Liver (tissue), 9 donors: ENCODE measurements around the gene EVX1. TPM values are rescaled to one million over a fixed set of nuclear protein-coding genes. Genes with fewer than 3 reads are reported as not detected.

Experiments
- DNase-seq: peaks from one replicate; pipeline ENCODE4 v3.0.0-alpha.2; 2017; ENCODE audit warnings: low spot score
- H3K27ac ChIP-seq, 2 donors: one replicate each; pipeline ENCODE4 v1.7.0; 2013; ENCODE audit warnings: inconsistent platforms in 2 of 2, low read length in 2 of 2, control low read depth in 1 of 2, low read depth in 1 of 2, mild to moderate bottlenecking in 1 of 2
- H3K27me3 ChIP-seq, 4 donors: one replicate each; pipeline versions ENCODE4 v1.6.1 to v1.7.0; 2013; ENCODE audit warnings: low read length in 3 of 4, inconsistent platforms in 1 of 4, mild to moderate bottlenecking in 1 of 4, moderate library complexity in 1 of 4; ENCODE audit not compliant: control insufficient read depth in 4 of 4, insufficient read depth in 4 of 4
- H3K36me3 ChIP-seq, 4 donors: one replicate each; pipeline versions ENCODE4 v1.6.1 to v1.7.0; 2013; ENCODE audit warnings: low read length in 3 of 4, mild to moderate bottlenecking in 3 of 4, low read depth in 1 of 4, moderate library complexity in 1 of 4; ENCODE audit not compliant: control insufficient read depth in 4 of 4, insufficient read depth in 3 of 4
- H3K4me1 ChIP-seq, 4 donors: one replicate each; pipeline versions ENCODE4 v1.6.1 to v1.7.0; 2013; ENCODE audit warnings: low read length in 3 of 4, mild to moderate bottlenecking in 3 of 4, moderate library complexity in 1 of 4; ENCODE audit not compliant: control insufficient read depth in 4 of 4, insufficient read depth in 4 of 4
- H3K4me3 ChIP-seq, 3 donors: one replicate each; pipeline versions ENCODE4 v1.6.1 to v1.7.0; 2013; ENCODE audit warnings: low read length in 3 of 3, control low read depth in 1 of 3, low read depth in 1 of 3, mild to moderate bottlenecking in 1 of 3
- H3K9ac ChIP-seq, 2 donors: one replicate each; pipeline ENCODE4 v1.7.0; 2013; ENCODE audit warnings: low read length in 2 of 2, mild to moderate bottlenecking in 2 of 2, moderate library complexity in 2 of 2, control low read depth in 1 of 2, low read depth in 1 of 2
- H3K9me3 ChIP-seq, 4 donors: one replicate each; pipeline versions ENCODE4 v1.6.1 to v1.7.0; 2013; ENCODE audit warnings: low read length in 3 of 4; ENCODE audit not compliant: control insufficient read depth in 4 of 4
- ATF3 ChIP-seq: IDR thresholded peaks from 2 replicates; pipeline ENCODE4 v1.6.1; 2016; ENCODE audit warnings: antibody characterized with exemption
- CTCF ChIP-seq: fragments of 150-350 bp; IDR thresholded peaks from 2 replicates; pipeline ENCODE4 v1.5.1; 2017; ENCODE audit warnings: improper control_type of control experiment, low read depth, low read length; ENCODE audit not compliant: missing input control
- EGR1 ChIP-seq, 2 donors: IDR thresholded peaks; 2 replicates each; pipeline ENCODE4 v1.6.1; 2016 to 2018; ENCODE audit warnings: antibody characterized with exemption in 2 of 2, low read depth in 2 of 2
- FOXA2 ChIP-seq: IDR thresholded peaks from 2 replicates; pipeline ENCODE4 v1.6.1; 2016; ENCODE audit warnings: antibody characterized with exemption
- GABPA ChIP-seq, 2 donors: IDR thresholded peaks in 1 of 2; conservative IDR thresholded peaks in 1 of 2; 2 replicates each; pipeline ENCODE4 v1.6.1; 2016; ENCODE audit warnings: antibody characterized with exemption in 2 of 2, mild to moderate bottlenecking in 1 of 2, moderate library complexity in 1 of 2
- HNF4A ChIP-seq, 2 donors: conservative IDR thresholded peaks; 2 replicates each; pipeline ENCODE4 v1.6.1; 2016; ENCODE audit warnings: antibody characterized with exemption in 2 of 2, mild to moderate bottlenecking in 2 of 2
- HNF4G ChIP-seq: IDR thresholded peaks from 2 replicates; pipeline ENCODE4 v1.6.1; 2016; ENCODE audit warnings: antibody characterized with exemption
- JUND ChIP-seq, 2 donors: IDR thresholded peaks; 2 replicates each; pipeline ENCODE4 v1.6.1; 2016; ENCODE audit warnings: antibody characterized with exemption in 2 of 2
- MAX ChIP-seq: IDR thresholded peaks from 2 replicates; pipeline ENCODE4 v1.6.1; 2016; ENCODE audit warnings: antibody characterized with exemption
- NR2F2 ChIP-seq: IDR thresholded peaks from 2 replicates; pipeline ENCODE4 v1.6.1; 2016; ENCODE audit warnings: antibody characterized with exemption
- RAD21 ChIP-seq, 2 donors: IDR thresholded peaks; 2 replicates each; pipeline ENCODE4 v1.6.1; 2016; ENCODE audit warnings: antibody characterized with exemption in 2 of 2, mild to moderate bottlenecking in 2 of 2
- REST ChIP-seq: IDR thresholded peaks from 2 replicates; pipeline ENCODE4 v1.6.1; 2016; ENCODE audit warnings: antibody characterized with exemption, mild to moderate bottlenecking
- RXRA ChIP-seq, 2 donors: IDR thresholded peaks; 2 replicates each; pipeline ENCODE4 v1.6.1; 2017 to 2018; ENCODE audit warnings: antibody characterized with exemption in 2 of 2, mild to moderate bottlenecking in 1 of 2
- SP1 ChIP-seq: IDR thresholded peaks from 2 replicates; pipeline ENCODE4 v1.6.1; 2018; ENCODE audit warnings: antibody characterized with exemption, mild to moderate bottlenecking
- YY1 ChIP-seq: IDR thresholded peaks from 2 replicates; pipeline ENCODE4 v1.6.1; 2016; ENCODE audit warnings: antibody characterized with exemption, mild to moderate bottlenecking
- ZBTB33 ChIP-seq: IDR thresholded peaks from 2 replicates; pipeline ENCODE4 v1.6.1; 2016; ENCODE audit warnings: antibody characterized with exemption
- polyA plus RNA-seq, 2 donors: library from polyadenylated mRNA; stranded (reverse) in 1 of 2; unstranded in 1 of 2; fragments of 200-250 nt in 1 of 2; fragments of >200 nt in 1 of 2; fragmentation: Nextera tagmentation in 1 of 2; extraction: Ambion mirVana in 1 of 2; gene quantifications; one replicate each; pipeline versions ENCODE4 v1.2.1 to v1.2.3, GENCODE V29; 2013 to 2015
- total RNA-seq, 2 donors: library from RNA; depleted of rRNA; stranded (reverse); fragments of >200 nt; gene quantifications; one replicate each; pipeline ENCODE4 v1.2.3, GENCODE V29; 2014
- donor health status: healthy.
- donor health status: healthy.
- donor health status: healthy.
- donor health status: healthy.
- donor health status: healthy.

The EVX1 gene
- total and polyA plus RNA-seq, 4 donors = not detected

- Histone ChIP-seq H3K9ac (no peak overlapping the region), H3K27ac (no peak overlapping the region), H3K4me3 (no peak overlapping the region), H3K27me3 (peaks cover 3 to 36% (median 14%) of the 10 kb centered on the region in 4 donors), H3K9me3 (no peaks in the 10 kb centered on the region), H3K36me3 (no peaks in the 10 kb centered on the region), H3K4me1 (peaks cover 0 to 5% (median 0%) of the 10 kb centered on the region in 4 donors)
- no peak for TF ChIP-seq CTCF
- no peak for TF ChIP-seq ZBTB33
- TF ChIP-seq GABPA (IDR thresholded peaks at IDR 0.05 in 1 of 2, conservative IDR thresholded peaks at IDR 0.05 in 1 of 2) = no peak
- TF ChIP-seq JUND (IDR thresholded peaks at IDR 0.05) = no peak
- no peak for TF ChIP-seq SP1
- TF ChIP-seq MAX = no peak
- TF ChIP-seq FOXA2 = no peak
- no peak for TF ChIP-seq ATF3
- no peak for TF ChIP-seq NR2F2
- no peak for TF ChIP-seq EGR1 (IDR thresholded peaks at IDR 0.05; ENCODE audit: low read depth in 2 of 2)
- no peak for TF ChIP-seq YY1
- TF ChIP-seq RAD21 (IDR thresholded peaks at IDR 0.05) = no peak
- TF ChIP-seq HNF4A (conservative IDR thresholded peaks at IDR 0.05) = no peak
- TF ChIP-seq RXRA (IDR thresholded peaks at IDR 0.05) = no peak
- no peak for TF ChIP-seq REST
- TF ChIP-seq HNF4G = no peak
- no peak for DNase-seq
Observed at GRCh38 chr7:27223941-27224575, 18.5 kb upstream of the EVX1 start.
